HepG2 (cell line): ENCODE measurements around the gene NXT1. TPM values are rescaled to one million over a fixed set of nuclear protein-coding genes. Genes with fewer than 3 reads are reported as not detected.

ENCODE experiments used
- ATAC-seq: fragments of 200-7000 bp; cut with Tn5 transposase; 3 replicates; pipeline ENCODE4 v1.9.1; 2020; ENCODE audit warnings: mild to moderate bottlenecking, moderate library complexity
- BruUV-seq: library from RNA; stranded (reverse); fragments of 400-500 nt; replicated peaks from 2 replicates; lab custom pipeline; 2021; lab: Mats Ljungman, UMichigan
- CTCF ChIA-PET: fragments of 300-600 bp; formaldehyde crosslinking; extraction: SDS; loops from one replicate; lab custom pipeline; 2021; ENCODE audit warnings: low total read pairs, inconsistent platforms, low intra/inter-chr PET ratio; lab: Yijun Ruan, JAX
- POLR2A ChIA-PET: fragments of 350-600 bp; sonication (Branson Sonifier 250); formaldehyde crosslinking; loops from one replicate; lab custom pipeline; 2020; ENCODE audit warnings: antibody characterized with exemption, inconsistent platforms; lab: Yijun Ruan, JAX
- DNase-seq: peaks from one replicate; pipeline ENCODE4 v3.0.0-alpha.2; 2015; ENCODE audit warnings: low spot score
- FAIRE-seq: peaks from 3 replicates; lab custom pipeline; 2011; peaks lifted over from hg19 to GRCh38; lab: Jason Lieb, UNC
- H2AFZ ChIP-seq: one replicate; pipeline ENCODE4 v1.6.1; 2011; ENCODE audit warnings: low read length, inconsistent platforms
- H3K27ac ChIP-seq: fragments of 300-600 bp; 3 replicates; pipeline ENCODE4 v1.8.0; 2011; ENCODE audit warnings: mixed run types, mild to moderate bottlenecking, mixed read lengths, low read length, inconsistent platforms; ENCODE audit not compliant: insufficient read depth; ENCODE audit errors: extremely low read length
- H3K27me3 ChIP-seq, 2 experiments: fragments of 200-600 bp in 1 of 2; 2 replicates in 1 of 2; 3 replicates in 1 of 2; pipeline versions ENCODE4 v1.6.0 to v1.8.0; 2011; ENCODE audit warnings: low read length in 2 of 2, mild to moderate bottlenecking in 2 of 2, moderate library complexity in 2 of 2, inconsistent platforms in 1 of 2; ENCODE audit not compliant: insufficient read depth in 2 of 2, control insufficient read depth in 1 of 2
- H3K36me3 ChIP-seq, 2 experiments: fragments of 200-600 bp in 1 of 2; replicated peaks in 1 of 2; 2 replicates in 1 of 2; 3 replicates in 1 of 2; pipeline versions ENCODE4 v1.5.1 to v1.8.0; 2011; ENCODE audit warnings: low read length in 2 of 2, inconsistent platforms in 1 of 2; ENCODE audit not compliant: insufficient read depth in 2 of 2, control insufficient read depth in 1 of 2
- H3K4me1 ChIP-seq: 2 replicates; pipeline ENCODE4 v1.5.1; 2012; ENCODE audit warnings: low read length, inconsistent platforms; ENCODE audit not compliant: insufficient read depth
- H3K4me2 ChIP-seq: 2 replicates; pipeline ENCODE4 v1.6.0; 2011; ENCODE audit warnings: low read depth, low read length, inconsistent platforms
- H3K4me3 ChIP-seq, 3 experiments: fragments of 200-600 bp in 1 of 3; sonication (generic), shearing (Covaris generic) in 1 of 3; replicated peaks in 1 of 3; 2 replicates each; pipeline ENCODE4 v1.5.1; 2011 to 2016; ENCODE audit warnings: low read length in 3 of 3, inconsistent platforms in 2 of 3, low read depth in 2 of 3, mild to moderate bottlenecking in 2 of 3, control low read depth in 1 of 3, mixed read lengths in 1 of 3; ENCODE audit not compliant: insufficient read depth in 1 of 3
- H3K79me2 ChIP-seq: one replicate; pipeline ENCODE4 v1.6.1; 2011; ENCODE audit warnings: low read length, inconsistent platforms; ENCODE audit not compliant: insufficient read depth
- H3K9ac ChIP-seq: 2 replicates; pipeline ENCODE4 v1.6.0; 2011; ENCODE audit warnings: mild to moderate bottlenecking, low read depth, low read length, inconsistent platforms; ENCODE audit not compliant: insufficient read depth
- H3K9me3 ChIP-seq: 2 replicates; pipeline ENCODE4 v1.5.1; 2012; ENCODE audit warnings: mild to moderate bottlenecking, low read length
- H4K20me1 ChIP-seq: 2 replicates; pipeline ENCODE4 v1.6.0; 2011; ENCODE audit warnings: inconsistent platforms, mild to moderate bottlenecking, low read length, moderate library complexity; ENCODE audit not compliant: insufficient read depth
- ASH2L ChIP-seq: fragments of 300-600, 200-600 bp; sonication (generic); IDR thresholded peaks from 2 replicates; pipeline ENCODE4 v1.7.0; 2017; ENCODE audit warnings: low read depth, mild to moderate bottlenecking, moderate library complexity, mixed read lengths, low read length; ENCODE audit not compliant: insufficient read length
- GATAD2A ChIP-seq: IDR thresholded peaks from 2 replicates; pipeline ENCODE4 v1.6.1; 2016
- HNF4G ChIP-seq, 2 experiments: sonication (generic) in 1 of 2; formaldehyde crosslinking in 1 of 2; IDR thresholded peaks; 2 replicates each; pipeline versions ENCODE4 v1.4.0 to v1.6.1; 2011 to 2020; ENCODE audit warnings: borderline replicate concordance in 2 of 2, low read depth in 2 of 2, mild to moderate bottlenecking in 2 of 2, low read length in 1 of 2, missing genetic modification reagents in 1 of 2, moderate library complexity in 1 of 2
- MED8 ChIP-seq: sonication (generic); formaldehyde crosslinking; IDR thresholded peaks from 2 replicates; pipeline ENCODE4 v1.8.1; 2023; ENCODE audit warnings: mild to moderate bottlenecking, missing genetic modification reagents; ENCODE audit not compliant: insufficient replicate concordance
- MIER2 ChIP-seq: IDR thresholded peaks from 2 replicates; pipeline ENCODE4 v1.6.1; 2016; ENCODE audit warnings: missing biosample characterization, missing genetic modification reagents
- RFXAP ChIP-seq: sonication (generic); formaldehyde crosslinking; IDR thresholded peaks from 2 replicates; pipeline ENCODE4 v1.4.0; 2020; ENCODE audit warnings: missing genetic modification reagents, borderline replicate concordance
- U2AF1 ChIP-seq: fragments of 200-400 bp; formaldehyde crosslinking; optimal IDR thresholded peaks from 2 replicates; pipeline ENCODE3; 2017; ENCODE audit warnings: mild to moderate bottlenecking, low read depth, low read length
- ZNF143 ChIP-seq: sonication (generic); formaldehyde crosslinking; IDR thresholded peaks from 2 replicates; pipeline ENCODE4 v1.4.0; 2020; ENCODE audit warnings: missing genetic modification reagents
- ZNF260 ChIP-seq: sonication (generic); formaldehyde crosslinking; IDR thresholded peaks from 2 replicates; pipeline ENCODE4 v1.4.0; 2020; ENCODE audit warnings: missing genetic modification reagents, low read depth, mild to moderate bottlenecking, borderline replicate concordance
- ZNF431 ChIP-seq: sonication (generic); formaldehyde crosslinking; IDR thresholded peaks from 2 replicates; pipeline ENCODE4 v1.9.0; 2022; ENCODE audit warnings: missing genetic modification reagents, low read depth, mild to moderate bottlenecking, borderline replicate concordance
- ZNF614 ChIP-seq: IDR thresholded peaks from 2 replicates; pipeline ENCODE4 v1.6.1; 2018; ENCODE audit warnings: missing biosample characterization, missing genetic modification reagents, inconsistent platforms, borderline replicate concordance
- ZNF782 ChIP-seq: sonication (generic); formaldehyde crosslinking; IDR thresholded peaks from 2 replicates; pipeline ENCODE4 v1.4.0; 2020; ENCODE audit warnings: missing genetic modification reagents, mild to moderate bottlenecking, borderline replicate concordance
- WGBS: methylation state at CpG from one replicate; pipeline ENCODE4 v1.1.6; 2017; ENCODE audit warnings: low lambda C conversion rate; 5-methylcytosine and 5-hydroxymethylcytosine counted together
- in situ Hi-C: cut with HindIII; loops from 2 replicates; pipeline ENCODE4 v1.10.0; 2017; ENCODE audit warnings: low pct_unique_long_range_greater_than_20kb; ENCODE audit not compliant: extremely low pct_ligation_motif_present
- intact Hi-C: fragments of 100-400 bp; cut with micrococcal nuclease; formaldehyde crosslinking; loops from one replicate; pipeline ENCODE4 v1.10.0; 2022; ENCODE audit not compliant: unreplicated experiment
- polyA plus RNA-seq, 8 experiments: library from polyadenylated mRNA; depleted of rRNA in 3 of 8; stranded (reverse) in 7 of 8; unstranded in 1 of 8; fragments of >200 nt; fragmentation: Illumina TruSeq in 4 of 8; extraction: Trizol in 4 of 8; gene quantifications; 2 replicates each; pipeline versions ENCODE4 v1.2.1 to v1.2.3, GENCODE V29; 2011 to 2016; ENCODE audit warnings: low read depth in 4 of 8, missing spikeins in 1 of 8, mixed read lengths in 1 of 8; ENCODE audit not compliant: insufficient read depth in 1 of 8
- total RNA-seq, 5 experiments: library from RNA; depleted of rRNA; stranded (reverse); fragments of >200 nt; fragmentation: Illumina TruSeq; extraction: Trizol; gene quantifications; 2 replicates each; pipeline ENCODE4 v1.2.3, GENCODE V29; 2016; ENCODE audit warnings: low read depth in 1 of 5
- TF ChIP-seq, protein P1 (sequence below): sonication (generic); formaldehyde crosslinking; IDR thresholded peaks from 2 replicates; pipeline ENCODE4 v1.4.0; 2020; ENCODE audit warnings: mild to moderate bottlenecking, missing genetic modification reagents
- TF ChIP-seq, protein P2 (sequence below): sonication (generic); formaldehyde crosslinking; IDR thresholded peaks from 2 replicates; pipeline ENCODE4 v1.4.0; 2020; ENCODE audit warnings: missing genetic modification reagents, borderline replicate concordance

The NXT1 gene
- total and polyA plus RNA-seq, 2 of the 13 experiments (the other 11 are each of a cell fraction or from before 2014, with no cell fraction given), result 35.6 to 65.9 TPM

DNA sequence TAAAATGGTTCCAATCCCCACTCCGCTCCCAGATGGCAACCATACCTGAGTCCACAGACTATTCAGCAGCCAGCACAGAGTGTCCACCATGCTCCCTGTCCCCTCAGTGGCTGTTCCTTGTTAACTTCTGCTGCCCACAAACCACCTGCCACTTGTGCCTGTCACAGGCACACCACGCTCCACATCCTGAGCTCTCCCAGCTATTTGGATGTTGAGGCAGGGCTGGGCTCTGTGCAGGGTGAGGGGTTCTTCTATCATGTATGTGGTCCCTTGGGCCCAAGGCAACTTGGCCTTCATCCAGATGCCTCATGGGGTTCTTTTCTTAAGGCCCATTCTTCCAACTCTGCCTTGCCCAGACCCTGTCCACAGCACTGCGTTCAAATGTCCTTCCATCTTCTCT lies 34.0 kb upstream of the NXT1 start (continued):
- TF ChIP-seq U2AF1, result no peak

DNA sequence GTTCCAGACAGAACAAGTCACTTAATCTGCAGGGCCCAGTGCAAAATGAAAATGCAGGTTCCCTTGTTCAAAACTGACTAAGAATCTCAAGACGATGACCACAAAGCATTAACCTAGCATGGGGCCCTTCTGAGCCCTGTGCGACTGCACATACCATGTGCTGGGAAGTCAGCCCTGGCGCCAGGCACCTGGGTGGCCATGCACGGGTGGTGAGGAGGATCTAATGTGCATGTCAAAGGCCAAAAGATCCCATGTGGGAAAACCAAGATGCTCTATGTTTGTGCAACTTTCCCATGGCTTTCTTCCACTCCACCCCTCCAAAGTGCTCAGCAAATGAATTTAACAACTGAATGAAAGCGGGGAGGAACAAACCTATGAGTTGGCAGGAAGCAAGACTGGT lies 33.5 kb upstream of the NXT1 start:
- H3K9me3 ChIP-seq, result no peaks in the 10 kb centered on the region
- no peak for ATAC-seq
- TF ChIP-seq, protein P1, sequence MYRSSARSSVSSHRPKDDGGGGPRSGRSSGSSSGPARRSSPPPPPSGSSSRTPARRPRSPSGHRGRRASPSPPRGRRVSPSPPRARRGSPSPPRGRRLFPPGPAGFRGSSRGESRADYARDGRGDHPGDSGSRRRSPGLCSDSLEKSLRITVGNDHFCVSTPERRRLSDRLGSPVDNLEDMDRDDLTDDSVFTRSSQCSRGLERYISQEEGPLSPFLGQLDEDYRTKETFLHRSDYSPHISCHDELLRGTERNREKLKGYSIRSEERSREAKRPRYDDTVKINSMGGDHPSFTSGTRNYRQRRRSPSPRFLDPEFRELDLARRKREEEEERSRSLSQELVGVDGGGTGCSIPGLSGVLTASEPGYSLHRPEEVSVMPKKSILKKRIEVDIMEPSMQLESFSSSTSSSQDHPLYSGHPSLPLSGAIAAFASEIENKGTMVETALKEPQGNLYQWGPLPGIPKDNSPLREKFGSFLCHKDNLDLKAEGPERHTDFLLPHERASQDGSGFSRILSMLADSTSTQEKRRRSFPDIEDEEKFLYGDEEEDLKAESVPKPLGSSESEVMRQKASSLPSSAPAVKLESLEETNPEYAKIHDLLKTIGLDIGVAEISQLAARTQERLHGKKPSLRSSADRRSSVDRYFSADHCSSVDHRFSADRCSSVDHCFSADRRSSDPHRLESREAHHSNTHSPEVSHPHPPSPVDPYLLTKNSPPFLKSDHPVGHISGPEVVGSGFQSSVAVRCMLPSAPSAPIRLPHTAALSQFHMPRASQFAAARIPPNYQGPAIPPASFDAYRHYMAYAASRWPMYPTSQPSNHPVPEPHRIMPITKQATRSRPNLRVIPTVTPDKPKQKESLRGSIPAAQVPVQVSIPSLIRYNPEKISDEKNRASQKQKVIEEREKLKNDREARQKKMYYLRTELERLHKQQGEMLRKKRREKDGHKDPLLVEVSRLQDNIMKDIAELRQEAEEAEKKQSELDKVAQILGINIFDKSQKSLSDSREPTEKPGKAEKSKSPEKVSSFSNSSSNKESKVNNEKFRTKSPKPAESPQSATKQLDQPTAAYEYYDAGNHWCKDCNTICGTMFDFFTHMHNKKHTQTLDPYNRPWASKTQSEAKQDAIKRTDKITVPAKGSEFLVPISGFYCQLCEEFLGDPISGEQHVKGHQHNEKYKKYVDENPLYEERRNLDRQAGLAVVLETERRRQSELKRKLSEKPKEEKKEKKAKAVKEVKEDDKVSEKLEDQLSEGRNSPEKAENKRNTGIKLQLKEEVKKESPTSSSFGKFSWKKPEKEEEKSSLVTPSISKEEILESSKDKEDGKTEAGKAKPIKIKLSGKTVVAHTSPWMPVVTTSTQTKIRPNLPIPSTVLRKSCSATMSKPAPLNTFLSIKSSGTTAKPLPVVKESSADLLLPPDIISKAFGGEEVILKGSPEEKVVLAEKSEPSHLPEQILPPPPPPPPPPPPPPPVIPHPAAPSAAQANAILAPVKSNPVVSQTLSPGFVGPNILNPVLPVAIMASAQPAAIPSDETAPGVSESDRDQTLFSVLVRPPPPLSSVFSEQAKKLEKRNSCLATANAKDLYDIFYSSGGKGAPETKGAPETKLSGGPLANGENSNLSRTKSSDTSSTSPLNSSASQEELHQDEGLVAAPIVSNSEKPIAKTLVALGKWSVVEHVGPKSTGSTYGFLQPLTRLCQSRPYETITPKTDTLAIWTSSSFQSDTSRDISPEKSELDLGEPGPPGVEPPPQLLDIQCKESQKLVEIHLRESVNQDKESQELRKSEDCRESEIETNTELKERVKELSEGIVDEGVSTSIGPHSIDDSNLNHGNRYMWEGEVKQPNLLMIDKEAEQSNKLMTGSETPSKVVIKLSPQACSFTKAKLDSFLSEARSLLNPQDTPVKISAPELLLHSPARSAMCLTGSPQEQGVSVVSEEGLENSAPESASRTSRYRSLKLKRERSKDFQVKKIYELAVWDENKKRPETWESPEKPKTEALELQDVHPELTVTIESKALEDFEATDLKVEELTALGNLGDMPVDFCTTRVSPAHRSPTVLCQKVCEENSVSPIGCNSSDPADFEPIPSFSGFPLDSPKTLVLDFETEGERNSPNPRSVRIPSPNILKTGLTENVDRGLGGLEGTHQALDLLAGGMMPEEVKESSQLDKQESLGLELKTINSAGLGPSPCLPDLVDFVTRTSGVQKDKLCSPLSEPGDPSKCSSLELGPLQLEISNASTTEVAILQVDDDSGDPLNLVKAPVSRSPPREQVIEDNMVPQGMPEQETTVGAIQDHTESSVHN (CRISPR knock-in tag), result no peak
- TF ChIP-seq ZNF782 (CRISPR knock-in tag), result no peak
- TF ChIP-seq ZNF614, result no peak
- no peak for TF ChIP-seq HNF4G (IDR thresholded peaks at IDR 0.05; ENCODE audit: borderline replicate concordance, low read depth, low read length)
- TF ChIP-seq HNF4G (CRISPR knock-in tag; IDR thresholded peaks at IDR 0.05; ENCODE audit: borderline replicate concordance, low read depth), result no peak
- no peak for TF ChIP-seq ZNF143
- TF ChIP-seq, protein P2, sequence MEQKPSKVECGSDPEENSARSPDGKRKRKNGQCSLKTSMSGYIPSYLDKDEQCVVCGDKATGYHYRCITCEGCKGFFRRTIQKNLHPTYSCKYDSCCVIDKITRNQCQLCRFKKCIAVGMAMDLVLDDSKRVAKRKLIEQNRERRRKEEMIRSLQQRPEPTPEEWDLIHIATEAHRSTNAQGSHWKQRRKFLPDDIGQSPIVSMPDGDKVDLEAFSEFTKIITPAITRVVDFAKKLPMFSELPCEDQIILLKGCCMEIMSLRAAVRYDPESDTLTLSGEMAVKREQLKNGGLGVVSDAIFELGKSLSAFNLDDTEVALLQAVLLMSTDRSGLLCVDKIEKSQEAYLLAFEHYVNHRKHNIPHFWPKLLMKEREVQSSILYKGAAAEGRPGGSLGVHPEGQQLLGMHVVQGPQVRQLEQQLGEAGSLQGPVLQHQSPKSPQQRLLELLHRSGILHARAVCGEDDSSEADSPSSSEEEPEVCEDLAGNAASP (CRISPR knock-in tag), result no peak
- no peak for TF ChIP-seq ZNF260 (CRISPR knock-in tag)
- TF ChIP-seq RFXAP, result no peak
- no peak for TF ChIP-seq GATAD2A
- no peak for TF ChIP-seq MED8
- TF ChIP-seq ASH2L, result no peak
- TF ChIP-seq MIER2 (CRISPR knock-in tag), result no peak
- TF ChIP-seq ZNF431 (CRISPR knock-in tag), result no peak

More for the DNA sequence above, 33.5 kb upstream of the NXT1 start:
- no peaks in the 10 kb centered on the region for H3K4me1 ChIP-seq
- no peaks in the 10 kb centered on the region for H4K20me1 ChIP-seq
- H3K27me3 ChIP-seq, result 0 out of 5 replicates have a peak, but pooled peaks cover 0 to 3% of the 10 kb centered on the region in 2 experiments
- DNase-seq, result no peak
- no peak overlapping the region for H3K4me2 ChIP-seq
- CTCF ChIA-PET, result no interaction called here
- no peak overlapping the region for H3K27ac ChIP-seq
- no peaks in the 10 kb centered on the region for H3K36me3 ChIP-seq
- POLR2A ChIA-PET, result no interaction called here
- in situ Hi-C loops, result no loop called here
- no peak overlapping the region for H2AFZ ChIP-seq
- no peak for FAIRE-seq
- H3K9ac ChIP-seq, result no peak overlapping the region
- H3K4me3 ChIP-seq, result no peak overlapping the region
- 47% methylated on average over 5 of the region's 5 CpGs for WGBS
- H3K79me2 ChIP-seq, result no peaks in the 10 kb centered on the region
- intact Hi-C loops, result no loop called here
- no TSS peak for BruUV-seq
